HFF-Myc (cell line): ENCODE results near the gene FMNL3.
"Not testable (repeated sequence)": the region's sequence is repeated elsewhere in the genome, so short reads cannot be mapped to it uniquely, and the experiment has no call there.

Experiments
- DNase-seq: peaks from one replicate; pipeline ENCODE4 v3.0.0-alpha.2; 2011; ENCODE audit warnings: low read depth; ENCODE audit errors: extremely low read depth
- H3K4me3 ChIP-seq: replicated peaks from 2 replicates; pipeline ENCODE4 v1.5.1; 2011; ENCODE audit warnings: low read depth, mild to moderate bottlenecking, control low read depth, low read length
- CTCF ChIP-seq: IDR thresholded peaks from 2 replicates; pipeline ENCODE4 v1.5.1; 2012; ENCODE audit warnings: mild to moderate bottlenecking, low read depth, low read length, control low read depth; ENCODE audit errors: missing control alignments

FMNL3 gene

GRCh38 chr12:49741882-49742620 is 34.8 kb upstream of the FMNL3 start:
- H3K4me3 ChIP-seq, result peak overlapping the region; percentile 61
- DNase-seq, result no peak
- no peak for TF ChIP-seq CTCF

- DNase-seq, result peak; percentile 100
- TF ChIP-seq CTCF, result peak; percentile 92
- H3K4me3 ChIP-seq, result peak within 1 kb of the TSS; percentile 61
Measured at GRCh38 chr12:49740930-49741881, 34.0 kb upstream of the FMNL3 start, which contains the start of gene TMBIM6. Gene TMBIM6, plus strand, starts transcription at chr12:49741557. Its CDS starts 10,937 bp downstream, at chr12:49752494.

GRCh38 chr12:49740277-49740676 is 33.1 kb upstream of the FMNL3 start:
- not testable (repeated sequence) for H3K4me3 ChIP-seq, DNase-seq

- DNase-seq, H3K4me3 ChIP-seq: not testable (repeated sequence)
Measured at GRCh38 chr12:49738721-49739120, 31.5 kb upstream of the FMNL3 start.

GRCh38 chr12:49734900-49735299 is 27.7 kb upstream of the FMNL3 start:
- not testable (repeated sequence) for H3K4me3 ChIP-seq, DNase-seq

- no peak for DNase-seq
- no peak for TF ChIP-seq CTCF
- H3K4me3 ChIP-seq, result no peak overlapping the region
Measured at GRCh38 chr12:49733219-49734017, 26.2 kb upstream of the FMNL3 start.

- no peak for TF ChIP-seq CTCF
- H3K4me3 ChIP-seq, result no peak overlapping the region
- no peak for DNase-seq
Measured at GRCh38 chr12:49730568-49731101, 23.4 kb upstream of the FMNL3 start.

GRCh38 chr12:49730050-49730449 is 22.8 kb upstream of the FMNL3 start:
- no peak overlapping the region for H3K4me3 ChIP-seq
- DNase-seq, result no peak
- TF ChIP-seq CTCF, result no peak
